ENCODE results near the gene CPNE8. TPM values are rescaled to one million over a fixed set of nuclear protein-coding genes. Genes with fewer than 3 reads are reported as not detected.

The CPNE8 gene
- total RNA-seq, 1 donor from 2014 or later, result 10.8 TPM

GRCh38 chr12:38707648-38708047, 197.7 kb downstream of the CPNE8 start:
- Mint-ChIP-seq H3K9me3 (ENCODE audit: unreplicated experiment) (no peaks in the 10 kb centered on the region), H3K27me3 (ENCODE audit: unreplicated experiment) (no peaks in the 10 kb centered on the region), H3K36me3 (ENCODE audit: low read depth, unreplicated experiment) (no peaks in the 10 kb centered on the region), H3K4me1 (ENCODE audit: unreplicated experiment) (no peaks in the 10 kb centered on the region), H3K4me3 (ENCODE audit: unreplicated experiment) (no peak overlapping the region), H3K27ac (ENCODE audit: unreplicated experiment) (no peak overlapping the region)
- no peak for TF ChIP-seq CTCF (IDR thresholded peaks at IDR 0.05; ENCODE audit: unreplicated experiment)
- DNase-seq (ENCODE audit: low spot score), result no peak

GRCh38 chr12:38697289-38697688, 208.1 kb downstream of the CPNE8 start:
- no peaks in the 10 kb centered on the region for H3K4me1 Mint-ChIP-seq (ENCODE audit: unreplicated experiment)
- H3K27ac Mint-ChIP-seq (ENCODE audit: unreplicated experiment), result no peak overlapping the region
- no peak for TF ChIP-seq CTCF (IDR thresholded peaks at IDR 0.05; ENCODE audit: unreplicated experiment)
- DNase-seq (ENCODE audit: low spot score), result no peak
- peaks cover 6% of the 10 kb centered on the region for H3K36me3 Mint-ChIP-seq (ENCODE audit: low read depth, unreplicated experiment)
- peaks cover 2% of the 10 kb centered on the region for H3K27me3 Mint-ChIP-seq (ENCODE audit: unreplicated experiment)
- no peak overlapping the region for H3K4me3 Mint-ChIP-seq (ENCODE audit: unreplicated experiment)
- no peaks in the 10 kb centered on the region for H3K9me3 Mint-ChIP-seq (ENCODE audit: unreplicated experiment)

GRCh38 chr12:38695057-38695456, 210.3 kb downstream of the CPNE8 start:
- H3K4me1 Mint-ChIP-seq (ENCODE audit: unreplicated experiment), result no peaks in the 10 kb centered on the region
- H3K27me3 Mint-ChIP-seq (ENCODE audit: unreplicated experiment), result peaks cover 2% of the 10 kb centered on the region
- H3K27ac Mint-ChIP-seq (ENCODE audit: unreplicated experiment), result no peak overlapping the region
- no peaks in the 10 kb centered on the region for H3K9me3 Mint-ChIP-seq (ENCODE audit: unreplicated experiment)
- no peak for DNase-seq (ENCODE audit: low spot score)
- no peak for TF ChIP-seq CTCF (IDR thresholded peaks at IDR 0.05; ENCODE audit: unreplicated experiment)
- no peak overlapping the region for H3K4me3 Mint-ChIP-seq (ENCODE audit: unreplicated experiment)
- no peaks in the 10 kb centered on the region for H3K36me3 Mint-ChIP-seq (ENCODE audit: low read depth, unreplicated experiment)

GRCh38 chr12:38691164-38691563, 214.2 kb downstream of the CPNE8 start:
- no peak for DNase-seq (ENCODE audit: low spot score)
- no peaks in the 10 kb centered on the region for H3K27me3 Mint-ChIP-seq (ENCODE audit: unreplicated experiment)
- H3K36me3 Mint-ChIP-seq (ENCODE audit: low read depth, unreplicated experiment), result peaks cover 3% of the 10 kb centered on the region

GRCh38 chr12:38690646-38691045, 214.7 kb downstream of the CPNE8 start:
- no peak for DNase-seq (ENCODE audit: low spot score)
- TF ChIP-seq CTCF (IDR thresholded peaks at IDR 0.05; ENCODE audit: unreplicated experiment), result no peak
- Mint-ChIP-seq H3K4me1 (ENCODE audit: unreplicated experiment) (no peaks in the 10 kb centered on the region), H3K36me3 (ENCODE audit: low read depth, unreplicated experiment) (peaks cover 3% of the 10 kb centered on the region), H3K27me3 (ENCODE audit: unreplicated experiment) (no peaks in the 10 kb centered on the region), H3K9me3 (ENCODE audit: unreplicated experiment) (no peaks in the 10 kb centered on the region), H3K27ac (ENCODE audit: unreplicated experiment) (no peak overlapping the region), H3K4me3 (ENCODE audit: unreplicated experiment) (no peak overlapping the region)

More at GRCh38 chr12:38691164-38691563, 214.2 kb downstream of the CPNE8 start:
- H3K9me3 Mint-ChIP-seq (ENCODE audit: unreplicated experiment), result no peaks in the 10 kb centered on the region
- no peaks in the 10 kb centered on the region for H3K4me1 Mint-ChIP-seq (ENCODE audit: unreplicated experiment)
- H3K27ac Mint-ChIP-seq (ENCODE audit: unreplicated experiment), result no peak overlapping the region
- no peak overlapping the region for H3K4me3 Mint-ChIP-seq (ENCODE audit: unreplicated experiment)
- no peak for TF ChIP-seq CTCF (IDR thresholded peaks at IDR 0.05; ENCODE audit: unreplicated experiment)

Data from endothelial cell (in vitro differentiated cells).